KMS-11 (cell line): ENCODE results near the gene ATP23.

Experiments used
- H2AFZ ChIP-seq: fragments of 200-600 bp; sonication (generic); 2 replicates; pipeline ENCODE4 v1.6.1; 2016; ENCODE audit warnings: antibody characterized with exemption, mixed run types, low read depth
- H3K27ac ChIP-seq: fragments of 200-600 bp; sonication (generic); 2 replicates; pipeline ENCODE4 v1.6.1; 2016; ENCODE audit warnings: mild to moderate bottlenecking, mixed run types
- H3K27me3 ChIP-seq: fragments of 200-600 bp; sonication (generic); 2 replicates; pipeline ENCODE4 v1.6.1; 2017; ENCODE audit warnings: mild to moderate bottlenecking, low read depth, mixed run types, moderate library complexity; ENCODE audit not compliant: insufficient read depth
- H3K36me3 ChIP-seq: fragments of 200-600 bp; sonication (generic); 2 replicates; pipeline ENCODE4 v1.6.1; 2017; ENCODE audit warnings: mild to moderate bottlenecking, mixed run types; ENCODE audit not compliant: insufficient read depth
- H3K4me1 ChIP-seq: fragments of 200-600 bp; sonication (generic); 2 replicates; pipeline ENCODE4 v1.6.1; 2016; ENCODE audit warnings: mild to moderate bottlenecking, low read depth, mixed run types; ENCODE audit not compliant: poor library complexity, severe bottlenecking
- H3K4me2 ChIP-seq: fragments of 200-600 bp; sonication (generic); 2 replicates; pipeline ENCODE4 v1.7.0; 2016; ENCODE audit warnings: mild to moderate bottlenecking, mixed run types
- H3K4me3 ChIP-seq: fragments of 200-600 bp; sonication (generic); IDR thresholded peaks from 2 replicates; pipeline ENCODE4 v1.6.1; 2017; ENCODE audit warnings: low read depth, low read length, mixed read lengths; ENCODE audit not compliant: insufficient read depth
- H3K79me2 ChIP-seq: fragments of 200-600 bp; sonication (generic); 2 replicates; pipeline ENCODE4 v1.6.1; 2016; ENCODE audit warnings: low read depth, mixed run types; ENCODE audit not compliant: insufficient read depth
- H3K9ac ChIP-seq: fragments of 200-600 bp; sonication (generic); 2 replicates; pipeline ENCODE4 v1.6.1; 2016; ENCODE audit warnings: mild to moderate bottlenecking, mixed run types
- H4K20me1 ChIP-seq: fragments of 200-600 bp; sonication (generic); 2 replicates; pipeline ENCODE4 v1.6.1; 2016; ENCODE audit warnings: mild to moderate bottlenecking, mixed run types; ENCODE audit not compliant: insufficient read depth
- TF ChIP-seq, protein P1 (sequence below): fragments of 200-600 bp; sonication (generic); conservative IDR thresholded peaks from 2 replicates; pipeline ENCODE4 v1.6.1; 2017; ENCODE audit warnings: low read depth, mild to moderate bottlenecking, antibody characterized with exemption, low read length, moderate library complexity, mixed read lengths

The ATP23 gene

DNA sequence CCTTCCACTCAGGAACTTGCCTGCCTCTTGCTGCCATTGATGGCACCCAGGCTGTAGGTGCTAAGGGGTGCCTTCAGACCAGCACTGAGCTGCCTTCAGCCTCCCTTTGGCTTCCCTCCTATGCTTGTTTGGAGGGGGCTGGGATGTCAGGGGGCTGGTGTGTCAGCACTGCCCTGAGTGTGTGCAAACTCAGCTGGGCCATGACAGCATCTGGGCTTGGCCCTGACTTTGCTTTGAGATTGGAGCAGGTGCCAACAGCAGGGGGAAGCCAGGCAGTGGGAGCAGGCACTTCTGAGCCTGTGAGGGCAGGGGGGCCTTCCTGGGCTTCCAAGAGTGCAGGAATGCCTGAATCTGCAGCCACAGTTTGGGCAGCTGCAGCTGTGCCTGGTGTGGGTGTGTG, 56.9 kb downstream of the ATP23 start:
- Histone ChIP-seq H4K20me1 (no peaks in the 10 kb centered on the region), H3K4me3 (no peak overlapping the region), H3K27me3 (no peaks in the 10 kb centered on the region), H3K4me2 (no peak overlapping the region), H3K36me3 (no peaks in the 10 kb centered on the region), H3K79me2 (no peaks in the 10 kb centered on the region), H3K9ac (no peak overlapping the region), H3K4me1 (no peaks in the 10 kb centered on the region), H3K27ac (no peak overlapping the region), H2AFZ (no peak overlapping the region)
- TF ChIP-seq, protein P1, sequence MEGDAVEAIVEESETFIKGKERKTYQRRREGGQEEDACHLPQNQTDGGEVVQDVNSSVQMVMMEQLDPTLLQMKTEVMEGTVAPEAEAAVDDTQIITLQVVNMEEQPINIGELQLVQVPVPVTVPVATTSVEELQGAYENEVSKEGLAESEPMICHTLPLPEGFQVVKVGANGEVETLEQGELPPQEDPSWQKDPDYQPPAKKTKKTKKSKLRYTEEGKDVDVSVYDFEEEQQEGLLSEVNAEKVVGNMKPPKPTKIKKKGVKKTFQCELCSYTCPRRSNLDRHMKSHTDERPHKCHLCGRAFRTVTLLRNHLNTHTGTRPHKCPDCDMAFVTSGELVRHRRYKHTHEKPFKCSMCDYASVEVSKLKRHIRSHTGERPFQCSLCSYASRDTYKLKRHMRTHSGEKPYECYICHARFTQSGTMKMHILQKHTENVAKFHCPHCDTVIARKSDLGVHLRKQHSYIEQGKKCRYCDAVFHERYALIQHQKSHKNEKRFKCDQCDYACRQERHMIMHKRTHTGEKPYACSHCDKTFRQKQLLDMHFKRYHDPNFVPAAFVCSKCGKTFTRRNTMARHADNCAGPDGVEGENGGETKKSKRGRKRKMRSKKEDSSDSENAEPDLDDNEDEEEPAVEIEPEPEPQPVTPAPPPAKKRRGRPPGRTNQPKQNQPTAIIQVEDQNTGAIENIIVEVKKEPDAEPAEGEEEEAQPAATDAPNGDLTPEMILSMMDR, result no peak

DNA sequence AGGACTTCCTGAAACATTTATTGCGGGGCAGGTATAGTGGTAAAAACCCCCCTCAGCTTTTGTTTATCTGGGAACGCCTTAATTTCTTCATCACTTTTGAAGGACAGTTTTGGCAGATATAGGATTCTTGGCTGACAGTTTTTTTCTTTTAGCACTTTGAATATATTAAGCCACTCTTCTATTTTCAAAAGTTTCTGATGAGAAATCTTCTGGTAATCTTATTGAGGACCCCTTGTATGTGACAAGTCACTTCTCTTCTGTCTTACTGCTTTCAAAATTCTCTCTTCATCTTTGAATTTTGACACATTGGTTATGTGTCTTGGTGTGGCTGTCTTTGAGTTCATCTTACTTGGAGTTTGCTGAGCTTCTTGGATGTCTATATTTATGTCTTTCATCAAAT, 59.1 kb downstream of the ATP23 start:
- no peak overlapping the region for H2AFZ ChIP-seq
- H3K36me3 ChIP-seq, result no peaks in the 10 kb centered on the region
- no peaks in the 10 kb centered on the region for H3K4me1 ChIP-seq
- H3K9ac ChIP-seq, result no peak overlapping the region
- H3K79me2 ChIP-seq, result no peaks in the 10 kb centered on the region
- H3K4me2 ChIP-seq, result no peak overlapping the region
- H3K4me3 ChIP-seq, result no peak overlapping the region
- no peaks in the 10 kb centered on the region for H4K20me1 ChIP-seq
- H3K27ac ChIP-seq, result no peak overlapping the region
- H3K27me3 ChIP-seq, result no peaks in the 10 kb centered on the region
- TF ChIP-seq, protein P1, result no peak

- no peaks in the 10 kb centered on the region for H3K79me2 ChIP-seq
- H4K20me1 ChIP-seq, result no peaks in the 10 kb centered on the region
- TF ChIP-seq, protein P1, result no peak
- H3K4me1 ChIP-seq, result no peaks in the 10 kb centered on the region
- H3K9ac ChIP-seq, result no peak overlapping the region
- no peaks in the 10 kb centered on the region for H3K36me3 ChIP-seq
- H3K4me2 ChIP-seq, result no peak overlapping the region
- H2AFZ ChIP-seq, result no peak overlapping the region; the same call in 1 of the 2 replicates
- H3K4me3 ChIP-seq, result no peak overlapping the region
- no peak overlapping the region for H3K27ac ChIP-seq
- no peaks in the 10 kb centered on the region for H3K27me3 ChIP-seq
These were observed 66.5 kb downstream of the ATP23 start for GRCh38 chr12:58007875-58008274.

GRCh38 chr12:58008634-58009033, 67.3 kb downstream of the ATP23 start:
- TF ChIP-seq, protein P1, result no peak
- H3K9ac ChIP-seq, result no peak overlapping the region
- no peaks in the 10 kb centered on the region for H3K36me3 ChIP-seq
- H3K27me3 ChIP-seq, result no peaks in the 10 kb centered on the region
- no peak overlapping the region for H3K4me2 ChIP-seq
- no peak overlapping the region for H3K4me3 ChIP-seq
- no peaks in the 10 kb centered on the region for H4K20me1 ChIP-seq
- H3K79me2 ChIP-seq, result no peaks in the 10 kb centered on the region
- no peak overlapping the region for H3K27ac ChIP-seq
- H2AFZ ChIP-seq, result no peak overlapping the region
- no peaks in the 10 kb centered on the region for H3K4me1 ChIP-seq
